Neural progenitor cell (in vitro differentiated cells): Measurements from ENCODE around the gene FBXO10. TPM values are rescaled to one million over a fixed set of nuclear protein-coding genes. Genes with fewer than 3 reads are reported as not detected.

ENCODE experiments used
- DNase-seq: peaks from one replicate; pipeline ENCODE4 v3.0.0-alpha.2; 2016; ENCODE audit warnings: low spot score
- H2AFZ ChIP-seq: fragments of 200-600 bp; sonication (generic); replicated peaks from 2 replicates; pipeline ENCODE4 v1.6.1; 2016; ENCODE audit warnings: antibody characterized with exemption
- H3F3A ChIP-seq: fragments of 200-600 bp; sonication (generic); 2 replicates; pipeline ENCODE4 v1.6.1; 2016; ENCODE audit warnings: antibody characterized with exemption, low read depth
- H3K27ac ChIP-seq: fragments of 200-600 bp; sonication (generic); 2 replicates; pipeline ENCODE4 v1.5.1; 2016; ENCODE audit warnings: mild to moderate bottlenecking
- H3K27me3 ChIP-seq: fragments of 200-600 bp; sonication (generic); 2 replicates; pipeline ENCODE4 v1.6.1; 2016; ENCODE audit warnings: mild to moderate bottlenecking, moderate library complexity
- H3K36me3 ChIP-seq: fragments of 200-600 bp; sonication (generic); 2 replicates; pipeline ENCODE4 v1.5.1; 2016
- H3K4me1 ChIP-seq: fragments of 200-600 bp; sonication (generic); 2 replicates; pipeline ENCODE4 v1.6.1; 2016; ENCODE audit warnings: mixed run types
- H3K4me2 ChIP-seq: fragments of 200-600 bp; sonication (generic); 2 replicates; pipeline ENCODE4 v1.6.1; 2016
- H3K4me3 ChIP-seq: fragments of 200-600 bp; sonication (generic); 2 replicates; pipeline ENCODE4 v1.5.1; 2016
- H3K79me2 ChIP-seq: fragments of 200-600 bp; sonication (generic); 2 replicates; pipeline ENCODE4 v1.6.1; 2016; ENCODE audit warnings: low read depth
- H3K9ac ChIP-seq: fragments of 200-600 bp; sonication (generic); 2 replicates; pipeline ENCODE4 v1.6.1; 2016
- H3K9me3 ChIP-seq: fragments of 200-600 bp; sonication (generic); 2 replicates; pipeline ENCODE4 v1.5.1; 2016; ENCODE audit warnings: low read depth
- H4K20me1 ChIP-seq: fragments of 200-600 bp; sonication (generic); 2 replicates; pipeline ENCODE4 v1.6.1; 2016; ENCODE audit warnings: low read depth
- H3K27ac Mint-ChIP-seq: 3 replicates; pipeline ENCODE4 v1.8.0; 2021; ENCODE audit warnings: mixed read lengths
- H3K27me3 Mint-ChIP-seq: 2 replicates; pipeline ENCODE4 v1.8.0; 2022; ENCODE audit warnings: low read depth, mild to moderate bottlenecking, inconsistent platforms, moderate library complexity, mixed read lengths; ENCODE audit not compliant: insufficient read depth
- H3K36me3 Mint-ChIP-seq: 3 replicates; pipeline ENCODE4 v1.8.0; 2021; ENCODE audit warnings: mixed read lengths
- H3K4me1 Mint-ChIP-seq: 3 replicates; pipeline ENCODE4 v1.8.0; 2021; ENCODE audit warnings: mixed read lengths
- H3K4me3 Mint-ChIP-seq: 3 replicates; pipeline ENCODE4 v1.8.0; 2021; ENCODE audit warnings: mild to moderate bottlenecking, moderate library complexity, mixed read lengths
- H3K9me3 Mint-ChIP-seq: 3 replicates; pipeline ENCODE4 v1.8.0; 2020; ENCODE audit warnings: mixed read lengths
- CTCF ChIP-seq: fragments of 200-600 bp; sonication (generic); IDR thresholded peaks from 2 replicates; pipeline ENCODE4 v1.5.1; 2017; ENCODE audit warnings: antibody characterized with exemption, mild to moderate bottlenecking
- EZH2 ChIP-seq: fragments of 200-600 bp; sonication (generic); IDR thresholded peaks from 2 replicates; pipeline ENCODE4 v1.6.1; 2017; ENCODE audit warnings: antibody characterized with exemption, mild to moderate bottlenecking, moderate library complexity
- EZH2phosphoT487 ChIP-seq: fragments of 200-600 bp; sonication (generic); IDR thresholded peaks from 2 replicates; pipeline ENCODE4 v1.6.1; 2017; ENCODE audit warnings: antibody characterized with exemption
- total RNA-seq: library from RNA; depleted of rRNA; stranded (reverse); fragments of >200 nt; gene quantifications from 2 replicates; pipeline ENCODE4 v1.2.3, GENCODE V29; 2015; ENCODE audit warnings: low replicate concordance

FBXO10 gene
- total RNA-seq, 1 donor from 2014 or later = 13.4 TPM

GRCh38 chr9:37566716-37567115 lies 9.5 kb downstream of the FBXO10 start:
- no peaks in the 10 kb centered on the region for H3K4me1 ChIP-seq

GRCh38 chr9:37565661-37566618 lies 10.2 kb downstream of the FBXO10 start:
- TF ChIP-seq EZH2 (no peak), EZH2phosphoT487 (no peak), CTCF (no peak)
- H3K27me3 Mint-ChIP-seq = peaks cover 3% of the 10 kb centered on the region
- Histone ChIP-seq H3K9ac (no peak overlapping the region), H3K4me2 (no peak overlapping the region), H3K79me2 (peaks cover 61% of the 10 kb centered on the region), H4K20me1 (peaks cover 5% of the 10 kb centered on the region), H3F3A (no peaks in the 10 kb centered on the region), H3K36me3 (no peaks in the 10 kb centered on the region), H3K4me1 (no peaks in the 10 kb centered on the region), H3K4me3 (no peak overlapping the region), H3K9me3 (no peaks in the 10 kb centered on the region), H2AFZ (no peak overlapping the region), H3K27me3 (no peaks in the 10 kb centered on the region), H3K27ac (no peak overlapping the region)
- peaks cover 34% of the 10 kb centered on the region for H3K9me3 Mint-ChIP-seq
- no peak overlapping the region for H3K27ac Mint-ChIP-seq
- DNase-seq = no peak
- H3K36me3 Mint-ChIP-seq = peaks cover 41% of the 10 kb centered on the region
- H3K4me1 Mint-ChIP-seq = no peaks in the 10 kb centered on the region
- no peak overlapping the region for H3K4me3 Mint-ChIP-seq

More at GRCh38 chr9:37566716-37567115, 9.5 kb downstream of the FBXO10 start:
- Histone ChIP-seq H4K20me1 (peaks cover 5% of the 10 kb centered on the region), H2AFZ (no peak overlapping the region), H3K27ac (no peak overlapping the region), H3K9me3 (no peaks in the 10 kb centered on the region), H3K4me3 (no peak overlapping the region), H3F3A (no peaks in the 10 kb centered on the region), H3K27me3 (no peaks in the 10 kb centered on the region), H3K4me2 (no peak overlapping the region), H3K36me3 (no peaks in the 10 kb centered on the region), H3K79me2 (peaks cover 64% of the 10 kb centered on the region), H3K9ac (no peak overlapping the region)
- Mint-ChIP-seq H3K36me3 (peaks cover 39% of the 10 kb centered on the region), H3K9me3 (peaks cover 34% of the 10 kb centered on the region), H3K27me3 (peaks cover 3% of the 10 kb centered on the region), H3K4me3 (no peak overlapping the region), H3K4me1 (no peaks in the 10 kb centered on the region), H3K27ac (no peak overlapping the region)
- TF ChIP-seq EZH2phosphoT487 (no peak), EZH2 (no peak), CTCF (no peak)
- DNase-seq = no peak

- Histone ChIP-seq H4K20me1 (peaks cover 5% of the 10 kb centered on the region), H3K9ac (no peak overlapping the region), H3K4me1 (no peaks in the 10 kb centered on the region), H3K79me2 (peaks cover 59% of the 10 kb centered on the region), H3K4me3 (no peak overlapping the region), H3F3A (no peaks in the 10 kb centered on the region), H3K36me3 (no peaks in the 10 kb centered on the region), H3K4me2 (no peak overlapping the region), H3K27me3 (no peaks in the 10 kb centered on the region), H3K9me3 (no peaks in the 10 kb centered on the region), H2AFZ (no peak overlapping the region), H3K27ac (no peak overlapping the region)
- Mint-ChIP-seq H3K9me3 (peaks cover 34% of the 10 kb centered on the region), H3K27me3 (peaks cover 3% of the 10 kb centered on the region), H3K4me1 (no peaks in the 10 kb centered on the region), H3K36me3 (peaks cover 41% of the 10 kb centered on the region), H3K4me3 (no peak overlapping the region), H3K27ac (no peak overlapping the region)
- TF ChIP-seq EZH2 (no peak), CTCF (no peak), EZH2phosphoT487 (no peak)
- DNase-seq = no peak
These were observed 11.3 kb downstream of the FBXO10 start for GRCh38 chr9:37564916-37565315.
